HuH-7 (cell line): ENCODE data around the gene RTN4RL2.

Source experiments
- DNase-seq: peaks from one replicate; pipeline ENCODE4 v3.0.0; 2011; ENCODE audit warnings: low spot score

RTN4RL2 gene

DNA sequence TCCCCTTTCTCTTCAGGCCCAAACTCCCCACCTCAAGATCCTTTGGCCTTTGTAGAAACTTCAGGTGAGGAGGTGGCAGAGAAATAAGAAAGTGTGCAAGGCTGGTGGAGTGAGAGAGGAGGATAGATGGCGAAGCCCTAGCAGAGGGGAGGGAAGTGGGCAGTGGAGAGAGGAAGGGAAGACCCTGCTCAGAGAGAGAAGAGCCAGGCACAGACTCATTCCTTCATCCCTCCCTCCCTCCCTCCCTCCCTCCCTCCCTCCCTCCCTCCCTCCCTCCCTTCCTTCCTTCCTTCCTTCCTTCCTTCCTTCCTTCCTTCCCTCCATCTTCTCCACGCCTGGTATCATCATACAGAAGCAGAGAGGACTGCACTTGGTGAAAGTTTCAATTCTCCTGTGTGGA, 21.0 kb downstream of the RTN4RL2 start:
- DNase-seq = no peak

DNA sequence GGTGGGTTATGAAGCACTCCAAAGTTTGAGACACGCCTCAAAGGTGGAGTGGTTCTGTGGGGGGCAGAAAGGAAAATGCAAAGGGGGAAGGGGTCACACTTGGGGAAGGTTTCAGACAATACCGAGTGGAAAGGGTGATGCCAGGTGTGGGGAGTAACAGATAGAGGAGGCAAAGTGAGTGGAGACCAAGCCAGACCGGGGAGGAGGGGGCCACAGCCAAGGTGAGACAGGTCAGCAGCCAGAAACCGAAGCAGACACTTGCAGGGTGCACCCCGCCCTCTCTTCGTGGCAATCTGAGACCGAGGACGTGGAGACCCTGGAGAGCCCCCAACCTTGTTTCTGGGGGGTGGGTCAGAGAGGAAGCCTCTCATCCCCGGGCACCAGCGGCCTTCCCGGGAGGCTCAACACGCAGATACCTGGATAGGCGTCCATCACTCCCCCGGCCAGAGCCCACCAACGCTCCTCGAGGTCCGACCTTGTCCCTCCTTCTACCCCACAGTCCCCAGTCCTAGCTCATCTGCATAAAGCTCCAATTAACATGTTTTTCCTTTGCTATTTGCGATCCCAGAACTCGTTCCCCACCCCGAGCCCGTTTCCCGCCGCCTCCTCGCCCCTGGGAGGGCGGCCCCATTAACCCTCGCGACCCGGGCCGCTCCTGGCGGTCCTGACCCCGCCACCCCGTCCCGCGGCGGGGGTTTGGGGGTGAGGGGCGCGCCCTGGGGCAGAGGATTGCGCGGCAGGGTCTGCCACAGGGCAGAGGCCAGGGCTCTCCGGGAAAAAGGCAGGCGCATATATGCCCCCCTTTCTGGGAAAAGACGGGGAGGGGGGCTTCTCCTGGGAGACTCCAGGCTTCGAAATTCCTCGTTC, 21.8 kb downstream of the RTN4RL2 start:
- DNase-seq = no peak

DNA sequence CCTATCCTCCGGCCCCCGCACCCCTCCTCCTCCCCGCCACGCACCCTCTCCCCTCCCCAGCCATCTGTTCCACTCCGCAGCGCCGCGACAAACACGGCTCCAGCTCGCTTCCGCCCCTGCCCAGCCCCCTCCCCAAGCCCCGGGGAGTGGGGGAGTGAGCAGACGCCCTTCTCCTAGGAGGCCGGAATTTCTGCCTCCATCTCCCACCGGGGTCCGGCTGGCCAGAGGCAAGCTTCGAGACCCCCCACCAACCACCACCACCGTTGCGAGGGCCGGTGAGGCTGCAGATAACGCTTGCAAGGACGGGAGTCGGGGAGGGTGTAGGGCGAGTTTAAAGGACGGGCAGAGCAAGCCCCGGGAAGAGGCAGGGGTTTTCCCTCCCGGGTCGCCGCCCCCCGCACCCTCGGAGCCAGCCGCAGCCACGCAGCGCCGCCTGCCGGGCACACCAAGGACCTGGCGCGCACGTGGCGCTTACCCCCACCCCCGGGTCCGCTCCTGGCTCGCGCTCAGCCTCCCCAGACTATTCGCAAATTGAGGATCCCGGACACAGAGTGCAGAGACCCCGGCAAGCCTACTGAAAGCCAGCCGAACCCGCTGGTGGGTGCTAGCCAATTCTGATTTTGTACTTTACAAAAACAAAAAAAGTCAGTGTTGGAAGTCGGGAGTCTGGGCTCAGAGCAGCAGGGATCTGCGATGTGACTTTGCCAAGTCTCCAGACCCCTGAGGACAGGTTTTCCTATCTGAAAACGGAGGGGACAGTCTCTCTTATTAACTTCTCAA, 22.6 kb downstream of the RTN4RL2 start:
- DNase-seq = peak; percentile 100

DNA sequence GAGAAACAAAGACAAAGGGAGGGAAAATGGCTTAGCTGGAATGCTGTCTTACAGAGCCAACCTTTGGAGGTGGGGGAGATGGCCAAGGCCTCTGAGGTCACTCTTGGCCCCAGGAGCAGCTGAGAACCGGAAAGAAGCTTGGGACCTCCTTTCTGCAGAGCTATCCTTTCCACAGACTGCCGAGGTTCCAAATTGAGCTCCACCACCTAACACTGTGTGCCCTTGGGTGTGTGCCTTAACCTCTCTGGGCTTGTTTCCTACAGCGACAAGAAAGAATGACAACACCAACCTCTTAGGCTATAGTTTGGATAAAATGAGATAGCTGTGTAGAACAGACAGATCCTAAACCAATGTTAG, 23.2 kb downstream of the RTN4RL2 start:
- DNase-seq = no peak

DNA sequence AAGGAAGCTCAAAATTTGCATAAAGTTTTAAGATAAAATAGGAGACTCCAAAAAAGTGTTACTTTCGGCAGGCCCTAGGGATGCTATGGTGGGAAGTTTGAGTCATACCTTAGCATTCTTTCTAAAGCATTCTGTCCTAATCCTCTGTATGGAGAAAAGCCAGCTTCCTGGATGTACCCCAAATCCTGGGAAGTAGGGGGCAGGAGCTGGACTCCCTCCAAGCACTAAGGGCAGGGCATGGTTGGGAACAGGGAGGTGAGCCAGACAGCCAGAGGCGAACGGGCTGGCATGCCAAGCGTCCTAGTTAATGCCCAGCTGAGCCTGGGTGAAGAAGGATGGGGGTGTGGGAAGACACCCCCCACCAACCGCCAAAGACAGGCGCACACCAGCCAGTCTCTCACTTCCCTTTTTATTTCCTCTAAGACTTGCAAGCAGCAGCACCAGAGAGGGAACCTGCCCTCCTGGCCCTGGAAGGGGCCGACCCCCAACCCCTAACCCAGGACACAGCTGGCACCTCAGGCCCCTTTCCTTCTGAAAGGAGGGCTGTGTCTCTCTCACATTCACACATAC, 23.9 kb downstream of the RTN4RL2 start:
- DNase-seq = no peak

DNA sequence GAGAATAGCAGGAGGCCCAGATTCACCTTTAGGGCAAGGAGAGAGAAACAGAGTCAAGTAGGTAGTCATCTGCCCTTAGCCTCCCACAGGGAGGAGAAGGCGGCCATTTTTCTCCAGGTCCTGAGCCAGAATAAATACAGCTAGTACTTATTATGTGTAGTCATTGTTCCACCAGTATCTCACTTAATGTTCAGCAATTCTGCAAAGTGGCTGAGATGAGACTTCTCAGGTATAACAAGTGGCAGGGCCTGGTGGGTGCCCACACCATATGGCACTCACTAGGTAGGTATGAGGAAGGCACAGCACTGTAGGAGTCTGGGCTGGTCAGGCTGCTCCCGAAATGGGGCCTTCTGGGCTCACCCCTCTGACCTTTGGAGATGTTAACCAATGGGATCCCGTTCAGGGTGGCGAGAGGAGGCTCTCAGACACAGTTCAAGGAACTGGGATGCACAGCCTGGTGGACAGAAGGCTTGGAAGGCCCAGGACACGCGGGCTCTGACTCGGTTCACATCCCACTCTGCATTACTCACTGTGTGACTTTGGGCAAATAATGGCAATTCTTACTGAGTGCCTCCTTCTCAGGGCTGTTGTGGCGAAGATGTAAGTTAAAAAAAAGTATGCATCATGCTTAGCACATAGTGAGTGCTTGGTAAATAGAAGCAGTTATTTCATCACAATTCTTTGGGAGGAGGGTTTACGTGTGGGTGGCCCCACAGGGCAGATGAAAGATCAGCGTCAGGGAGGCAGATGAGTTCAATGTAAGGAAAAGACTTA, 25.1 kb downstream of the RTN4RL2 start:
- no peak for DNase-seq

DNA sequence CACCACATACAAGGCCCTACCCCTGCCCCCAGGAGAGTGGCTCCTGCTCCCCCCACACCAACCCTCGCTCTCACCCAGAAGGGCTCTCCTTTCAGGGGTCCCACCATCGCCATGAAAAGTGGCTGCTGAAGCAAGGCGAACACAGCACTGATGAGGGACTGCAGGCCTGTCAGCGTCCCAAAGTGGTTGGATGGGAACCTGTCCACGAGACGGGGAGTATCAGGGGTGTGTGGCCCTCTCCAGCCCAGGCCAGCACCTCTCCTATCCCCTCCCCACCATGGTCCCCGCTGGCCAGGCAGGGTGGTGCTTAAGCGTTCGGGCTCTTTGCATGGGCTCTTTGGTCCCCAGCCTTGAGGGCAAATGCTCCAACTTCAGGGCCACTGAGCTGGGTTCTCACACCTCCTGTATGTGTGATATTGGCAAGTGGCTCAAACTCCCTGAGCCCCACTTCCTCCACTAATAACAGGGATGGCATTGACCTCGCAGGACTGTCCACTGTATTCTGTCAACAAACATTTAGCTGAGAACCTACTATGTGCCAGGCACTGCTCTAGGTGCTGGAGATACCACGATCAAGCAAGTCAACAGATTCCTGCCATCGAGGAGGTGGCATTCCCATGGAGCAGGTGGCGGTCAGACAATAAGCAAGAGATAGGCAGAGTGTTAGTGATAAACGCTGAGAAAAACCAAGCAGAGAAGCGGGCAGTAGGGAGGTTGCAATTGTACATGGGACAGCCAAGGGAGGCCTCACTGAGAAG, 26.9 kb downstream of the RTN4RL2 start:
- DNase-seq = no peak

DNA sequence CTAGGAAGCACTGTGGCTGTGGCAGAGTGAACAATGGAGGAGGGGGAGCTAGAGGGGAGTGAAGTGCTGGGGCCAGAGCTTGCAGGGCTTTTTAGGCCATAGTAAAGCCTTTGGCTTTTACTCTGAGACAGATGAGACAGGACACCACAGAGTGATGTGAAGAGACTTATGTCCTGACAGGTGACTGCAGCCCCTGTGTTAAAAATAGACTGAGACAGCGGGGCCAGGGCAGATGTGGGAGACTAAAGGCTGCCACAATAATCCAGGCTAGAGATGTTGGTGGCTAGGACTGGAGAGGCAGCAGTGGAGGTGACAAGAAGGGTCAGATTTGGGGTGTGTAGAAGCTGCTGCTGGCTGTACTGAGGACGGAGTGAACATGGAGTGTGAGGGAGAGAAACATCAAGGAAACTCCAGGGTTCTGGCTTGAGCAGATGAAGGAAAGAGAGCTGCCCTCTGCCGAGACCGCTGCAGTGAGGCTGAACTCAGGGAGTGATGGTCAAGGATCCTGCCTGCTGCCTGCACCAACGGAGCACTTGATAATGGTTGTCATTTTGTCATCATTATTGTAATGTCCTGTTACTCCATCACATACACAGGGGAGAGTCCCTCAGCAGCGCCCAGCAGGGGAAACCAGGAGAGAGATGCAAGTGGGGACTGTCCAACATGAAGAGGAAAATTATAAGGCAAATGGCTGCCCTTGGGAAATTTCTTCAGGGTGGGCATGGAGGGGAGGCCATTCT, 27.8 kb downstream of the RTN4RL2 start:
- no peak for DNase-seq

DNA sequence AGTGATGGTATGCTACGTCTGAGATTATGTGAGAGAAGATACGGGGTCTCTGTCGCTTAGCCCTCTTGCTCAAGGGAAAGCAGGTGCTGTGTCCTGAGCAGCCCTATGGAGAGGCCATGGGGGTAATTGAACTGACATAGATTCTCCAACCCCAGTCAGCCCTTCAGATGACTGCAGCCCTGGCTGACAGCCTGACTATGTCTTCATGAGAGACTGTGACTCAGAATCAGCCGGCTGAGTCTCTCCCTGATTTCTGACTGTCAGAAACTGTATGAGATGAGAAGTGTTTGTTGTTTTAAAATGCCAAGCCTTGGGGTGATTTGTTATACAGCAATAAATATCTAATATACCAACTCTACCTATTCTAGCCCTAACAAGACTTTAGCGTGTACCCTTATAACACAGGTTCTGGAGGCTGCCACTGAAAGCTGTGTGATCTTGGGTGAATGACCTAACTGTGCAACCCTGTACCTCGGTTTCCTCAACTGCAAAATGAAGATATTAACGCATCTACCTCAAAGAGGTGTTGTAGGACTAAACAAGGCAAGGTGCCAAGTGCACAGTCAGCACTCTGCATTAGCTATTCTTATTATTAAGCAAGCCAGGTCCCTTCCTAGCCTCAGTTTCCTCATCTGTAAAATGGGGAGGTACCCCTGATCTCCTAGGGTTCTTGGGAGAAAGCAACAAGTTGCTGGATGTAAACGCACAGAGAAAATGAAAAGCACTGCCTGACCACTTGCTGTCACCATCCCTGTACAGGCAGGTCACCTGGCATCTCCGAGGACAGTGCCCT, 30.3 kb downstream of the RTN4RL2 start:
- no peak for DNase-seq

DNA sequence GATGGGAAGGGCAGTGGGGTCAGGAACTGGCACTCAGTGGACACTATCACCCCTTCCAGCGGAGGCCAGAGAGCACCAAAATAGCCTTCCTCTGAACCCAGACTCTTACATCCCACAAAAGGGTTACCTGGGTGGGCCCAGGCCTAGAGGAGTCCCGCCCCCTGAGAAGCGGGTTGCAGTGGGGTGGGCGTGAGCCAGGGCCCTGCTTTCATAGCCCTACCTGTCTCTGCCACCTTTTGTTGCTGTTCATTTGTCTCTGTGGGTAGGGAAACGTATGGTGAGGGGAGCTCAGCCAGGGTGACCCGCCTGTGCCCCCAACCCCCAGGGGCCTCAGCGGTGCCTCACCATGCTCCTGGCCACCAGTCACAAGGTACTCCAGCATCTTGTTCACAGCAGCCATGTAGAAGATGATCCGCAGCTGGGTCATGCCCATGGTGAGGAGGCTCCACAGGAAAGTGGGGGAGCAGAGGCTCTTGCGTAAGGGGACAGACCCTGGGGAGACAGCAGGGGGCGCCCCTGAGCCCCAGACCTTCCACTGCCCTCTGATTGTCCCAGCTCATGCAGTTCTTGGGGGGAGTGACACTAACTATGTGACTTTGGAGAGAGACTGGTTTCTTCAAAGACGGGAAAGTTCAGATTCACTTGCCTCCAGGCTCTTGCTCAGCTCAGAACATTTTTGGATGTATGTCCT, 31.2 kb downstream of the RTN4RL2 start:
- DNase-seq = peak; percentile 91

DNA sequence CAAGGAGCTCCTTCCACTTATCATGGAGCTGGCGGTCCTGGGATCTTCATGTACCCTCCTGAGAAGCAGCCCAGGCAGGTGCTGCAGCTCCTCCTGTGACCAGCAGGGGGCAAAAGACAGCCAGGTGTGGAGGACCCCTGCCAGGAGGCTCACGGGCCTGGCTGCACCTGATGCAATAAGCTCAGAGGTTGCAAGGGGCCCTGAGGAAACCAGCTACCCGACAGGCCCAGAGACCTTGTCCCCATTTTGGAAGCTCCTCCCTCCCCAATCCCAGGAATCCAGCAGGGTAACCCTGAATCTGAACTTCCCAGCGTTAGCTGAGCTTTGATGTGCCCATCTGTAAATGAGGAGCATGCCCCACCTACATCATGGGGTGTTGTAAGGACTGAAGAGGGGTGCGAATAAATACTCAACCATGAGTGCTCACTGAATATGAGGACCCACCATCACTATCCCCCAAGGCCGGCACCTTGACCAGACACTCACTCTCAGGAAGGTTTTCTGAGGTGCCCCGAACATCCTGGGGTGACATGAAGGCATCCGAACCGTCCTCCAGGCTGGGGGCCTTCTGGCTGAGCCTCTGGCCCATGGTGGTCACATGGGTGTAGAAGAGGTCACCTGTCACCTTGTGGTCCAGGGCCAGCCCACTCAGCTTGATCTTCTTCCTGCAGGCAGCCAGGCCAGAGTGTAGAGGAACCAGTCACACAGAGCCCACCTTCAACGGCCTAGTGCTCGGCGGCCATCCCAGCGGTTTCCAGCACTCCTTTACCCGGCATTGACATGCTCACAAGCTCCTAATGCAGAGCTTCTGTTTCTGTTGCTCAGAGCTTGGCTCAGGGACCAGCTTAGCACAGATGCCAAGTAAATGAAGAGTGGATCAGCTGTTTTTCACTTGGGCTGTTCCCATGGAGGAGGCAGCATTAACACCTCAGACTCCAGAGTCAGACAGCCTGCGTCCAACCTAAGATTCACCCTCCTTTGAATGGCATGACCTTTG, 33.5 kb downstream of the RTN4RL2 start:
- peak; percentile 99 for DNase-seq

DNA sequence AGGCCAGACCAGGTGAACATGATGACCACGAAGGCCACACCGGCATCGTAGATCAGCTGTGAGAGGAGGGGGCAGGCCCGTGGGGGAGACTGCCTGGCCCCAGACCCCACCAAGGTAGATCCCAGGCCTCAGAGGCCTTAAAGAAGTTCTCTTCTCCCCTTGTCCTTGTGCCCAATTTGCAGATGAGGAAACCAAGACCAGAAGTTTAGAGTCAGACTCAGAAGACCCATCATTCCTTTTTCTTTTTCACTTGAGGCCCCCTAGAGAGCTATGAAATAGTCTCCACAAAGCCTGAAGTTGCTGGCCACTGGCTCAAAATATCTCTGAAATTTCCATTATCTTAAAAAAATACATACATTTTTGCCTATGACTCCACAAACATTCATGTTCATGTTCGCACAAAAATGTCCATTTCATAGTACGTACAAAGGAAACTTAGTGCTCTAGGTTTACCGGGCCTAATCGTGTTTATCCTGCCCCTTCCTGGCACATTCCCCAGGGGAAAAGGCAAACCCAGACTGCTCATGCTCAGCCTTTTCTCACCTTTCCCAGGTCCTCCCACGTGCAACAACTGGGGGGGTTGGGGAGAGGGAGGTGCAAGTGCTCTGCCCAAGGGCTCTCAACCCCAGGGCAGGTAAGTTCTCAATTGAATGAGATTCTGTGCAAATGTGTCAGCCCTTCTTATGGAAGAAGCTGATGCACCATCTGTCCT, 35.9 kb downstream of the RTN4RL2 start:
- no peak for DNase-seq

DNA sequence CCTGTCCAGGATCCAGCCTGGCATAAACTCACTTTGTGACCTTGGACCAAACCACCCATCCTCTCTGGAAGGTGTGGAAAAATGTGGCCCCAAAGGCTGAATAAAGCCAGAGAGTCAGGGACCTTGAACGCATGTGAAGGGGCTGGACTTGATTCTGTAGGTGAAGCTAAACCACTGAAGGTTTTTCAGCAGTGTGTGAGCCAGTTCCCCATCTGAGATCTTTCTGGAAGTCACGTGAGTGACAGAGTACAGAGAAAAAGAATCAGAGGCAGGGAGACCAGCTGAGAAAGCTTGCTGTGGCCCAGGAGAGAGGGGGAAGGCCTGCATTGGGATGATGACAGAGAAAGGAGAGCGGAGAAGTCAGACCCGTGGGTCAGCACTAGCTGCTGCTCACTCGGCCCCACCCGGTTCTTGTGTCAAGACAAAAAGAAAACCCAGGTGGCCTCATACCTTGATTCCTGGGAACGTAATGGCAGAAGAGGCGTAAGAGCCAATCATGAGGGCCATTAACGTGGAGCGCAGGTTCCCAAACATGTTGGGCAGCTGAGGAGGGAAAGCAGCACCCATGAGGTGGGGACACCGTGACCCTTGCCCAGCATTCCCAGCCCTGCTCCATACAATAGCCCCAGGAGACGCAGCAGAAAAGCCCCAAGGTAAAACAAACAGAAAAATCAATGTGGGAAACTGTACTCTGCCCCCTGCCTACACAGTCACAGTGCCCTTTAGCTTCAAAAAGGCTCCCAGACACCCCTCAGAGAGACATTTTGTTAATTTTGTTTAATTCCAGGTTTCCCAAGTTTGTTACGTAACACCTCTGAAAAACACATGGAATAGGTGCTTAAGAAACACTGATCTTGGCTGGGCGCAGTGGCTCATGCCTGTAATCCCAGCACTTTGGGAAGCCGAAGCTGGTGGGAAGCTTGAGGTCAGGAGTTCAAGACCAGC, 37.2 kb downstream of the RTN4RL2 start:
- DNase-seq = peak; percentile 99

DNA sequence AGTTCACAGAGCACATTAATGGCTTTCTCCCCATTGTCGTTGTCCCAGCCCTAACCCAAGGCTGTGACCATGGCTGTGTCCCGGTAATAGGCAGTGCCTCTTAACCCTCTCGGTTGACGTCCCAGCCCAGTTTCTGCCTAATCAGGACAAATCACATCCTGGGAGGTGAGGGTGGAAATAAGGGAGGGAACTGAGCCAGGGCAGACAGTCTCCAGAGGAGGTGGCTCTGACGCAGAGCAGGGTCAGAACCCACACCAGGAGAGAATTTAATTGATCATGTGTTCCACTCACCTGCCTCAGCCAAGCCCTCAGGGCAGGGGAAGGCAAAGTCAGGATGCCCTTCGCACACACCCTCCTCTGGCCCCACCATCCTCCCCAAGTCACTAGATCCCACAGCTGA, 38.2 kb downstream of the RTN4RL2 start:
- no peak for DNase-seq

DNA sequence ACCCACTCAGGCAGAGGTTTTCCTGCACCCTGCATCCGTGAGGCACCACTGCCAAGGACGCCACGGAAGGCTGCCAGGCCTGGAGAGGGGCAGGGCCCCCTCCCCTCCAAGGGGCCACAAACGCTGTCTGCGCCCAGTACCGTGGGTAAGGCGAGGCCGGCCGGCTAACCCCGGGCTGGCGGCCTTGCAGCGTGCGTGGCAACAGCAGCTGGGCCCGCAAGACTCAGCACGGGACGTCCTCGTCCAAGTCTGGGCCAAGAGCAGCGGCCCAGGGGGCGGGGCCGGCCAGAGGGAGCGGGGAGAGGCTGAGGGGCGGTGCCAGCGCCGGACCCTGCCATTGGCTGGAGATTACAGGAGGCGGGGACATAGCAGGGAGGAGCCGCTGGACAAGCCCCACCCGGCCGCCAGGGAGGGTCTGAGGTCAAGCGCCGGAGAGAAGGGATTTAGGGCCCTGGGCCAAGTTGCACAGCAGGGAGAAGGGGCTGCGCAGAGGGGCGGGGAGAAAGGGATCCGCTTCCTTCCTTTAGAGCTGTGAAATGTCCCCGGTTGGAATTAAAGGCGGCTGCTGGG, 39.2 kb downstream of the RTN4RL2 start:
- DNase-seq = peak; percentile 100

DNA sequence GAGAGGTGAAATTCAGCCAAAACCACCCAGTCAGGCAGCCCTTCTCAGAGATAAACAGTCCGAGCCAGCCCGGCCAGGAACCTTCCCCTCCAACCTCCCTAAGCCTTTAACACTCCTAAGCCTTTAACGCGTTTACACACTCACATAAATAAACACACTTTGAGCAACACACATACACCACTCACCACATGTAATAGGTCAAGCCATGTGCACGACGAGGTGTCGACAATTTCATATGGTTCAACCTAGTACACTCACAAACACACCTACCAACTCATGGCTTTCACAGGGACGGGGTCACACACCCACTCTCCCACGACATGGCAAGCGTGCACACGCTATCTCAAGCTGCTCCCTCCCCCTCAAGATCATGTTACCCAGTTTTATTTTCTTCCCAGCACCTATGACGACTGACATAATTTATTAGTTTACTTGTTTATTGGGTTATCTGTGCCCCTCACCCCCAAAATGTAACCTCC, 39.7 kb downstream of the RTN4RL2 start:
- no peak for DNase-seq
